GM18507 (cell line): ENCODE results near the gene XXYLT1.

Experiments used
- DNase-seq: peaks from one replicate; pipeline ENCODE4 v3.0.0; 2011; ENCODE audit warnings: low read depth; ENCODE audit not compliant: insufficient read length; ENCODE audit errors: extremely low spot score
- FAIRE-seq: peaks from 2 replicates; lab custom pipeline; 2011; peaks lifted over from hg19 to GRCh38; lab: Jason Lieb, UNC

Gene XXYLT1

GRCh38 chr3:195162816-195163215, 108.1 kb downstream of the XXYLT1 start:
- DNase-seq (no peak), FAIRE-seq (no peak)

- peak; percentile 73 for FAIRE-seq
- DNase-seq = no peak
Measured at GRCh38 chr3:195162033-195162669, 108.8 kb downstream of the XXYLT1 start.

GRCh38 chr3:195160908-195161434, 110.0 kb downstream of the XXYLT1 start:
- FAIRE-seq = peak; percentile 12
- no peak for DNase-seq

GRCh38 chr3:195160257-195160898, 110.6 kb downstream of the XXYLT1 start:
- DNase-seq (no peak), FAIRE-seq (no peak)

- FAIRE-seq (no peak), DNase-seq (no peak)
Measured at GRCh38 chr3:195159814-195160165, 111.2 kb downstream of the XXYLT1 start.

- FAIRE-seq (no peak), DNase-seq (no peak)
Measured at GRCh38 chr3:195159117-195159813, 111.7 kb downstream of the XXYLT1 start.

GRCh38 chr3:195156286-195156890, 114.6 kb downstream of the XXYLT1 start:
- no peak for DNase-seq
- FAIRE-seq = no peak

- DNase-seq (no peak), FAIRE-seq (no peak)
Measured at GRCh38 chr3:195155570-195156241, 115.3 kb downstream of the XXYLT1 start.

GRCh38 chr3:195154793-195155535, 116.0 kb downstream of the XXYLT1 start:
- DNase-seq (no peak), FAIRE-seq (no peak)

GRCh38 chr3:195154111-195154791, 116.7 kb downstream of the XXYLT1 start:
- no peak for DNase-seq
- FAIRE-seq = no peak

GRCh38 chr3:195153653-195154052, 117.3 kb downstream of the XXYLT1 start:
- no peak for FAIRE-seq
- no peak for DNase-seq

- DNase-seq (no peak), FAIRE-seq (no peak)
Measured at GRCh38 chr3:195153130-195153529, 117.8 kb downstream of the XXYLT1 start.

GRCh38 chr3:195151866-195152541, 119.0 kb downstream of the XXYLT1 start:
- DNase-seq = no peak

GRCh38 chr3:195151402-195151801, 119.6 kb downstream of the XXYLT1 start:
- DNase-seq = no peak
- FAIRE-seq = no peak

More at GRCh38 chr3:195151866-195152541, 119.0 kb downstream of the XXYLT1 start:
- no peak for FAIRE-seq

- DNase-seq (no peak), FAIRE-seq (peak; percentile 56)
Measured at GRCh38 chr3:195150181-195151118, 120.5 kb downstream of the XXYLT1 start.

- FAIRE-seq (no peak), DNase-seq (no peak)
Measured at GRCh38 chr3:195149292-195150030, 121.5 kb downstream of the XXYLT1 start.
